ENCODE measurements around the gene TBC1D13. TPM values are rescaled to one million over a fixed set of nuclear protein-coding genes. Genes with fewer than 3 reads are reported as not detected.

TBC1D13 gene
- polyA plus RNA-seq, 2 donors, result 9.7 to 10.8 TPM

DNA sequence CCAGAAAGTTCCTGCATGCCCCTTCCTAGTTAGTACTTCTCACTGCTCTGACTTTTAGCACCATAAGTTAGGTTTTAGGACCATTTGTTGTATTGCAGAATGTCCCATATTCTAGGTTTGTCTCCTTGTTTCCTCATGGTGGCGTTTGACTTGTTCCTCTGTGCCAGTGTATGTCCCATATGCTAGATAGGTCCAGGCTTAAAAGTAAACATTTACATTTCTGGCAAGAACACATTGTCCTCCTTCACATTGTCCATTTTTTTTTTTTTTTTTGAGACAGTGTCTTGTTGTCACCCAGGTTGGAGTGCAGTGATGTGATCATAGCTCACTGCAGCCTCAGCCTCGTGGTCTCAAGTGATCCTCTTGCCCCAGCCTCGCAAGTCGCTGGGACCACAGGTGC is 15.4 kb downstream of the TBC1D13 start:
- Histone ChIP-seq H3K27me3 (ENCODE audit: control insufficient read depth in 1 of 2, insufficient read depth in 2 of 2, low read length in 2 of 2) (no peaks in the 10 kb centered on the region), H3K27ac (ENCODE audit: low read depth in 2 of 2, low read length in 1 of 2) (no peak overlapping the region), H3K36me3 (ENCODE audit: control insufficient read depth in 2 of 2, insufficient read depth in 2 of 2, low read length in 1 of 2) (peaks cover 16 to 48% of the 10 kb centered on the region in 2 donors), H3K4me3 (ENCODE audit: low read depth in 1 of 2, low read length in 2 of 2) (no peak overlapping the region), H3K4me1 (ENCODE audit: control insufficient read depth in 2 of 2, insufficient read depth in 2 of 2, low read length in 1 of 2) (no peaks in the 10 kb centered on the region), H3K9me3 (ENCODE audit: control insufficient read depth in 2 of 2, insufficient read depth in 1 of 2, low read depth in 1 of 2, low read length in 1 of 2) (no peaks in the 10 kb centered on the region)
- 93 to 94% methylated on average over 4 of the region's 4 CpGs for WGBS, 2 donors

DNA sequence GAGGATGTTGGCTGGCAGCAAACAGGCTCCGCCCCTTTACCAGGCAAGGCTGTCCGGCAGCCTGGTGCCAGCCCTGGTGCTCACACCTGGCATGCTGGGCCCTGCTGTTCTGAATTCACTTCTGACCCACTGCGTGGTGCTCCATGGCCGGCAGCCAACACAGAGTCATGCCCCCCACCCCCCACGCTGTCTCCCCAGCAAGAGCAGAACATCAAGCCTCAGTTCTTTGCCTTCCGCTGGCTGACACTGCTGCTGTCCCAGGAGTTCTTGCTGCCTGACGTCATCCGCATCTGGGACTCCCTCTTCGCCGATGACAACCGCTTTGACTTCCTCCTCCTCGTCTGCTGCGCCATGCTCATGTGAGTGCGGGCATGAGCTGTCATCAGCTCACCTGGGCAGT is 18.6 kb downstream of the TBC1D13 start:
- Histone ChIP-seq H3K9me3 (ENCODE audit: control insufficient read depth in 2 of 2, insufficient read depth in 1 of 2, low read depth in 1 of 2, low read length in 1 of 2) (no peaks in the 10 kb centered on the region), H3K27me3 (ENCODE audit: control insufficient read depth in 1 of 2, insufficient read depth in 2 of 2, low read length in 2 of 2) (no peaks in the 10 kb centered on the region), H3K36me3 (ENCODE audit: control insufficient read depth in 2 of 2, insufficient read depth in 2 of 2, low read length in 1 of 2) (peaks cover 6 to 49% of the 10 kb centered on the region in 2 donors), H3K4me1 (ENCODE audit: control insufficient read depth in 2 of 2, insufficient read depth in 2 of 2, low read length in 1 of 2) (no peaks in the 10 kb centered on the region), H3K27ac (ENCODE audit: low read depth in 2 of 2, low read length in 1 of 2) (no peak overlapping the region), H3K4me3 (ENCODE audit: low read depth in 1 of 2, low read length in 2 of 2) (no peak overlapping the region)
- 91% methylated on average over 14 of the region's 14 CpGs for WGBS, 2 donors

DNA sequence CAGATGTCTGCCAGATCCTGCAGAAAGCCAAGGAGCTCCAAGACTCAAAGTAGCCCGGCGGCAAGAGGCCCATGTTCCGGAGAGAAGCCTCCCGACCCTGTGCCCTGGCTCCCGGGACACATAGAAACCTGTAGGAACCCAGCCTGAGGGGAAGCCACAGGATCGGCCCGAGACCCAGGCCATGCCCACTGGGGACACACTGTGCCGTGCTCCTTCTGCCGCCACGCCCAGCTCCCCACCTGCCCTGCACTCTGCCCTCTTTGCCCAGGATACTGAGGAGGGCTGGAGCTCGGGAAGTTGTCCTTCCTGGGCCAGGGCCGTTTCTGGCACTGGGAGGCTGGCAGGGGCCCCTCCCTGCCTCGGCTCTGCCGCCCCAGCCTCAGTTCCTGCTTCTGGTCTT is 20.8 kb downstream of the TBC1D13 start:
- 80% methylated on average over 14 of the region's 14 CpGs for WGBS, 2 donors
- H3K27me3 ChIP-seq (ENCODE audit: control insufficient read depth in 1 of 2, insufficient read depth in 2 of 2, low read length in 2 of 2), result no peaks in the 10 kb centered on the region
- H3K4me1 ChIP-seq (ENCODE audit: control insufficient read depth in 2 of 2, insufficient read depth in 2 of 2, low read length in 1 of 2), result no peaks in the 10 kb centered on the region
- no peak overlapping the region for H3K27ac ChIP-seq (ENCODE audit: low read depth in 2 of 2, low read length in 1 of 2)
- H3K36me3 ChIP-seq (ENCODE audit: control insufficient read depth in 2 of 2, insufficient read depth in 2 of 2, low read length in 1 of 2), result peaks cover under 1 to 39% of the 10 kb centered on the region in 2 donors
- H3K4me3 ChIP-seq (ENCODE audit: low read depth in 1 of 2, low read length in 2 of 2), result no peak overlapping the region
- H3K9me3 ChIP-seq (ENCODE audit: control insufficient read depth in 2 of 2, insufficient read depth in 1 of 2, low read depth in 1 of 2, low read length in 1 of 2), result no peaks in the 10 kb centered on the region

DNA sequence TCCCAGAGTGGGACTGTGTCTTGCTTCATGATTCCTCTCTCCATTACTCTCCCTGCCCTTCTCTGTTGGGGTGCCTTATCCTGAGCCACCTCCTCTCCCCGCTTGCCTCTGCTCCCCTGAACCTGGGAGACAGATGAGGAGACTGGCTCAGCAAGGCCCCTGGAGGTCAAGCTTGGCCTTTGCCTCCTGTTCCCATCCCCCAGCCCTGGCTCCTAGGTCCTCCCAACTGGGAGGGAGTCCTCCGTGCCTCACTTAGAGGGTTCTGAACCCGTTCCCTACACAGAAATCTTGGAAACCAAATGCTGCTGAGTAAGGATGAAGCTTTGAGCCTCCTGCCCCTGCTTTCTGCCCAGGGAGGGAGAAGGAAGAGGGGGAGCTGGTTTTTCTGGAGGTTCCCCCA is 21.5 kb downstream of the TBC1D13 start:
- Histone ChIP-seq H3K27ac (ENCODE audit: low read depth in 2 of 2, low read length in 1 of 2) (no peak overlapping the region), H3K4me3 (ENCODE audit: low read depth in 1 of 2, low read length in 2 of 2) (no peak overlapping the region), H3K27me3 (ENCODE audit: control insufficient read depth in 1 of 2, insufficient read depth in 2 of 2, low read length in 2 of 2) (no peaks in the 10 kb centered on the region), H3K4me1 (ENCODE audit: control insufficient read depth in 2 of 2, insufficient read depth in 2 of 2, low read length in 1 of 2) (no peaks in the 10 kb centered on the region), H3K36me3 (ENCODE audit: control insufficient read depth in 2 of 2, insufficient read depth in 2 of 2, low read length in 1 of 2) (peaks cover 0 to 34% of the 10 kb centered on the region in 2 donors), H3K9me3 (ENCODE audit: control insufficient read depth in 2 of 2, insufficient read depth in 1 of 2, low read depth in 1 of 2, low read length in 1 of 2) (no peaks in the 10 kb centered on the region)
- WGBS, 2 donors, result 88 to 93% methylated on average over 3 of the region's 3 CpGs

DNA sequence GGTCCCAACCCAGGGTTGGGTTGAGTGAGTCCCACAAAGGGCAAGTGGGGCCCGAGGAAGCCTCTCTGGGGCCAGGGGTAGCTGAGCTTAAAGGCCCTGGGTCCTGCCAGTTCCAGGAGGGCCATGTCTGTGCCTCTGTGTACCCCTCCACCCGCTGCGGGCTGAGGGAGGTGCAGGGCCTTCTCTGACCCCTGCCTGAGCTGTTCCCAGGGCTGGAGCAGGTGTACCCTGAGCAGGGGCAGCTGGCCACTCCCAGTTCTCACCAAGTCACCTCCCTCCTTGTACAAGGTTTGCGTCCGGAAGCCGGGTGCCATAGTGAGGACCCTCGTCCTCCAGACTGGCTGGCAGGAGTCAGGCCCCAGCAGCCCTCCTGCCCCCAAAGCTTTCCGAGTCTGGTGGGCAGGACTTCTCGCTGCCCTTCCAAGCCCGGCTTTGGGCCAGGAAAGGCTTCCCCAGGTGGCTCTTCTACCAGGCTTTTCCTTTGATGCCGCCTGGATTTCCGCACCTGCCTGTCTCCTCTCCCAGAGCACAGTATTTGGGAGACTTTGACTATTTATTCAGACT is 22.1 kb downstream of the TBC1D13 start:
- Histone ChIP-seq H3K36me3 (ENCODE audit: control insufficient read depth in 2 of 2, insufficient read depth in 2 of 2, low read length in 1 of 2) (peaks cover 0 to 28% of the 10 kb centered on the region in 2 donors), H3K27ac (ENCODE audit: low read depth in 2 of 2, low read length in 1 of 2) (no peak overlapping the region), H3K9me3 (ENCODE audit: control insufficient read depth in 2 of 2, insufficient read depth in 1 of 2, low read depth in 1 of 2, low read length in 1 of 2) (no peaks in the 10 kb centered on the region), H3K4me3 (ENCODE audit: low read depth in 1 of 2, low read length in 2 of 2) (no peak overlapping the region), H3K4me1 (ENCODE audit: control insufficient read depth in 2 of 2, insufficient read depth in 2 of 2, low read length in 1 of 2) (no peaks in the 10 kb centered on the region), H3K27me3 (ENCODE audit: control insufficient read depth in 1 of 2, insufficient read depth in 2 of 2, low read length in 2 of 2) (no peaks in the 10 kb centered on the region)
- WGBS, 2 donors, result 93 to 96% methylated on average over 11 to 12 of the region's 12 CpGs

DNA sequence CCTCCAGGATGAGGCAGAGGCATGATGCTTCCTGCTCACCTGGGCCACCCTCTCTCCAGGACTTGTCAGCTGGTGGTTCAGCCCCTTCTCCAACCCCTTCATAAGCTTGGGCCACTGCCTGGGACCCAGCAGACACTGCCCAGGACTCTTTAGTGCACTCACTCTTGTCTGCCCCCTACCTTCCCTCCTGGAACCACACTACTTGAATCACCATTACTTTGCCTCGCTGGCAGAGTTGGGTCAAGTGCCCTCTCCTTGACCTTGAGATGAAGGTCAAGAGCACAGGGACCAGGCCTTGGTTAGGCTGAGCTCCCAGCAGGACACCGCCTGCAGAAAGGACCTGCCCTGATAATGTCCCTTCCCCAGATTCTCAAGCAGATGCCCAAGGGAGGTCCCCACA is 22.8 kb downstream of the TBC1D13 start:
- H3K9me3 ChIP-seq (ENCODE audit: control insufficient read depth in 2 of 2, insufficient read depth in 1 of 2, low read depth in 1 of 2, low read length in 1 of 2), result no peaks in the 10 kb centered on the region
- 70 to 79% methylated on average over 2 of the region's 2 CpGs for WGBS, 2 donors
- no peaks in the 10 kb centered on the region for H3K27me3 ChIP-seq (ENCODE audit: control insufficient read depth in 1 of 2, insufficient read depth in 2 of 2, low read length in 2 of 2)
- H3K27ac ChIP-seq (ENCODE audit: low read depth in 2 of 2, low read length in 1 of 2), result no peak overlapping the region
- peaks cover 0 to 28% of the 10 kb centered on the region in 2 donors for H3K36me3 ChIP-seq (ENCODE audit: control insufficient read depth in 2 of 2, insufficient read depth in 2 of 2, low read length in 1 of 2)
- H3K4me3 ChIP-seq (ENCODE audit: low read depth in 1 of 2, low read length in 2 of 2), result no peak overlapping the region
- H3K4me1 ChIP-seq (ENCODE audit: control insufficient read depth in 2 of 2, insufficient read depth in 2 of 2, low read length in 1 of 2), result no peaks in the 10 kb centered on the region

DNA sequence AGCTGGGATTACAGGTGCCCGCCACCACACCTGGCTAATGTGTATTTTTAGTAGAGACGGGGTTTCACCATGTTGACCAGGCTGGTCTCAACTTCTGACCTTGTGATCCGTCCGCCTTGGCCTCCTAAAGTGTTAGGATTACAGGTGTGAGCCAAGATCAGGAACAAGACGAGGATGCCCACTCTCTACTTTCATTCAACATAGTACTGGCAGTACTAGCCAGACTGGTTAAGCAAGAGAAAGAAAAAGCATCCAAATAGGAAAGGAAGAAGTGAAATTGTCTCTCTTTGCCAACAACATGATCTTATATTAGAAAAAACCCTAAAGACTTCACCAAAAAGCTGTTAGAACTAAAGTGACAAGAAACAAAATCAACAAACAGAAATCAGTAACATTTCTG is 23.8 kb downstream of the TBC1D13 start:
- Histone ChIP-seq H3K36me3 (ENCODE audit: control insufficient read depth in 2 of 2, insufficient read depth in 2 of 2, low read length in 1 of 2) (peaks cover 0 to 24% of the 10 kb centered on the region in 2 donors), H3K9me3 (ENCODE audit: control insufficient read depth in 2 of 2, insufficient read depth in 1 of 2, low read depth in 1 of 2, low read length in 1 of 2) (no peaks in the 10 kb centered on the region), H3K4me3 (ENCODE audit: low read depth in 1 of 2, low read length in 2 of 2) (no peak overlapping the region), H3K27ac (ENCODE audit: low read depth in 2 of 2, low read length in 1 of 2) (no peak overlapping the region), H3K4me1 (ENCODE audit: control insufficient read depth in 2 of 2, insufficient read depth in 2 of 2, low read length in 1 of 2) (no peaks in the 10 kb centered on the region), H3K27me3 (ENCODE audit: control insufficient read depth in 1 of 2, insufficient read depth in 2 of 2, low read length in 2 of 2) (no peaks in the 10 kb centered on the region)
- WGBS, 2 donors, result 60 to 67% methylated on average over 5 of the region's 5 CpGs

DNA sequence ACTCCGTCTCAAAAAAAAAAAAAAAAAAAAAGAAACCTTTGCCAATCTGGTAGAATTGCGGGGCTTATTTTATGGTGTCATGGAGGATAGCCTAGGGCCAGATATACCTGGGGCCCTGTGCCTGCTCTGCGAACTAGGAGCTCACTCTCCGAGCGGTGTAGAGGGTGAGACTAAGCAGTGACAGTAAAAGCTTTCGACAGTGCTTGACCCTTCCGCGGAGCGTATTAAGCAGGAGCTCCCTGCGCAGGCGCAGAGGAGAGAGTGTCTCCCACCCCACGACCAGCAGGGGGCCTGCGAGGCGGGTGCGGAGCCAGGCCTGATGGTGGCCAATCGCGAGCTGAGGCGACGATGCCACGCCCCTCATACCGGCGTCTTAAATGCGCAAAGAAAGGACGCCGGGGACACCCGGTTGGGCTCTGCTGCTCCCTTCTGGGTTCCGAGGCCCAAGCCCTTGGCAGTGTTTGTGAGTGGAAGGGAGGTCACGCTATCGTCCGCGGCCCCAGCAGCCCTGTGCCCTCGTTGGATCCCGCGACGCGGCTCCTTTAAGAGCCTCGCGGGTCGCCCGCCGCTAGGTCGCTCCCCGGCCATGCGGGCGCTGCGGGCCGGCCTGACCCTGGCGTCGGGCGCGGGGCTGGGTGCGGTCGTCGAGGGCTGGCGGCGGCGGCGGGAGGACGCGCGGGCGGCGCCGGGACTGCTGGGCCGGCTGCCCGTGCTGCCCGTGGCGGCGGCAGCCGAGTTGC is 31.2 kb downstream of the TBC1D13 start, which contains the start of gene ENDOG:
ENDOG (plus strand) TSS at position 402 of the 740 bp plus-strand sequence; CDS start at position 587, 185 bp downstream.
- Histone ChIP-seq H3K27ac (ENCODE audit: low read depth in 2 of 2, low read length in 1 of 2) (peak within 1 kb of the TSS; percentile 87 to 95), H3K4me1 (ENCODE audit: control insufficient read depth in 2 of 2, insufficient read depth in 2 of 2, low read length in 1 of 2) (peaks cover 0 to 13% of the 10 kb centered on the region in 2 donors), H3K4me3 (ENCODE audit: low read depth in 1 of 2, low read length in 2 of 2) (peak within 1 kb of the TSS; percentile 73 to 74), H3K27me3 (ENCODE audit: control insufficient read depth in 1 of 2, insufficient read depth in 2 of 2, low read length in 2 of 2) (no peaks in the 10 kb centered on the region), H3K9me3 (ENCODE audit: control insufficient read depth in 2 of 2, insufficient read depth in 1 of 2, low read depth in 1 of 2, low read length in 1 of 2) (no peaks in the 10 kb centered on the region), H3K36me3 (ENCODE audit: control insufficient read depth in 2 of 2, insufficient read depth in 2 of 2, low read length in 1 of 2) (peaks cover 14 to 25% of the 10 kb centered on the region in 2 donors)
- WGBS, 2 donors, result 0% methylated on average over 52 to 70 of the region's 70 CpGs

DNA sequence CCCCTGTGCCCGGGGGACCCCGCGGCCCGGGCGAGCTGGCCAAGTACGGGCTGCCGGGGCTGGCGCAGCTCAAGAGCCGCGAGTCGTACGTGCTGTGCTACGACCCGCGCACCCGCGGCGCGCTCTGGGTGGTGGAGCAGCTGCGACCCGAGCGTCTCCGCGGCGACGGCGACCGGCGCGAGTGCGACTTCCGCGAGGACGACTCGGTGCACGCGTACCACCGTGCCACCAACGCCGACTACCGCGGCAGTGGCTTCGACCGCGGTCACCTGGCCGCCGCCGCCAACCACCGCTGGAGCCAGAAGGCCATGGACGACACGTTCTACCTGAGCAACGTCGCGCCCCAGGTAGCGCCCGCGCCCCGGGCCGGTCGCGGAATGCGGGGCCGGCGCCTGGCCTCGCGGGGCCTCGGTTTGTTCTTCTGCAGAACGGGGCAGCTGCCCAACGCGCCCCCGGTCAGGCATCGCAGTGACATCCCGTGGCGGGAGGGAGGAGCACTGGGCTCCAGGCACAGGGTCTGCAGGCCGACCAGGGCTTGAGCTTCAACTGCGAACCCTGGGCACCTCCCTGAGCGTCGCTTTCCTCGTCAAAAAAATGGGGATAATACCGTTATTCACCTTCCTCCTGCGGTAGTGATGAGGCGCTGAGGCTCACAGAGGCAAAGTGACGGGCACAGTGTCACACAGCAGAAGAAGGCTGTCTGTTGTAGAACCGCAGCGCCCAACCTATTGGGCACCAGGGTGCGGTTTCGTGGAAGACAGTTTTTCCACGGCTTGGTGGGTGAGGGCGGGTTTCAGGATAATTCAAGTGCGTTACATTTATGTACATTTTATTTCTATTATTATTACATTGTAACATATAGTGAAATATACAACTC is 32.0 kb downstream of the TBC1D13 start:
- 6 to 9% methylated on average over 64 to 90 of the region's 90 CpGs for WGBS, 2 donors

More for the DNA sequence above, 32.0 kb downstream of the TBC1D13 start:
- Histone ChIP-seq H3K9me3 (ENCODE audit: control insufficient read depth in 2 of 2, insufficient read depth in 1 of 2, low read depth in 1 of 2, low read length in 1 of 2) (no peaks in the 10 kb centered on the region), H3K27me3 (ENCODE audit: control insufficient read depth in 1 of 2, insufficient read depth in 2 of 2, low read length in 2 of 2) (no peaks in the 10 kb centered on the region), H3K4me3 (ENCODE audit: low read depth in 1 of 2, low read length in 2 of 2) (peak overlapping the region; percentile 73 to 74), H3K27ac (ENCODE audit: low read depth in 2 of 2, low read length in 1 of 2) (peak overlapping the region; percentile 87 to 95), H3K36me3 (ENCODE audit: control insufficient read depth in 2 of 2, insufficient read depth in 2 of 2, low read length in 1 of 2) (peaks cover 14 to 33% of the 10 kb centered on the region in 2 donors), H3K4me1 (ENCODE audit: control insufficient read depth in 2 of 2, insufficient read depth in 2 of 2, low read length in 1 of 2) (peaks cover 0 to 13% of the 10 kb centered on the region in 2 donors)
